MCF 10A (cell line): ENCODE data around the gene PIWIL4. TPM values are rescaled to one million over a fixed set of nuclear protein-coding genes. Genes with fewer than 3 reads are reported as not detected.

Experiments used
- BruUV-seq: library from RNA; stranded (reverse); fragments of 400-500 nt; replicated peaks from 2 replicates; lab custom pipeline; 2021; lab: Mats Ljungman, UMichigan
- CTCF ChIA-PET: fragments of 300-600 bp; sonication (Branson Sonifier 250); formaldehyde crosslinking; extraction: SDS; loops from one replicate; lab custom pipeline; 2021; ENCODE audit warnings: antibody characterized with exemption, inconsistent platforms; lab: Yijun Ruan, JAX
- POLR2A ChIA-PET: fragments of 300-600, 350-650 bp; sonication (Branson Sonifier 250); formaldehyde crosslinking; extraction: SDS; loops from one replicate; lab custom pipeline; 2020; ENCODE audit warnings: antibody characterized with exemption, inconsistent platforms; lab: Yijun Ruan, JAX
- DNase-seq: peaks from one replicate; pipeline ENCODE4 v3.0.0-alpha.2; 2018; ENCODE audit not compliant: unreplicated experiment
- H3K27ac Mint-ChIP-seq: one replicate; pipeline ENCODE4 v1.8.0; 2022; ENCODE audit warnings: mild to moderate bottlenecking, low read depth, mixed read lengths; ENCODE audit not compliant: unreplicated experiment
- H3K27me3 Mint-ChIP-seq: one replicate; pipeline ENCODE4 v1.8.0; 2022; ENCODE audit warnings: mixed read lengths; ENCODE audit not compliant: insufficient read depth, unreplicated experiment
- H3K36me3 Mint-ChIP-seq: one replicate; pipeline ENCODE4 v1.8.0; 2022; ENCODE audit warnings: mild to moderate bottlenecking, moderate library complexity, mixed read lengths; ENCODE audit not compliant: insufficient read depth, unreplicated experiment
- H3K4me1 Mint-ChIP-seq: one replicate; pipeline ENCODE4 v1.8.0; 2022; ENCODE audit warnings: mixed read lengths; ENCODE audit not compliant: insufficient read depth, unreplicated experiment
- H3K4me3 Mint-ChIP-seq: one replicate; pipeline ENCODE4 v1.8.0; 2022; ENCODE audit warnings: mild to moderate bottlenecking, moderate library complexity, mixed read lengths; ENCODE audit not compliant: unreplicated experiment
- H3K9me3 Mint-ChIP-seq: one replicate; pipeline ENCODE4 v1.8.0; 2022; ENCODE audit warnings: mixed read lengths; ENCODE audit not compliant: unreplicated experiment
- CTCF ChIP-seq: fragments of 200-600 bp; IDR thresholded peaks from one replicate; pipeline ENCODE4 v1.8.0; 2022; ENCODE audit warnings: antibody characterized with exemption, mild to moderate bottlenecking; ENCODE audit not compliant: unreplicated experiment
- intact Hi-C: fragments of 100-400 bp; cut with micrococcal nuclease; formaldehyde crosslinking; loops from 2 replicates; pipeline ENCODE4 v1.14.1; 2022
- total RNA-seq: library from RNA; stranded (reverse); gene quantifications from 2 replicates; pipeline ENCODE4 v1.2.3, GENCODE V29; 2022

Gene PIWIL4
- total RNA-seq, 1 experiment from 2014 or later = not detected

- no peaks in the 10 kb centered on the region for H3K9me3 Mint-ChIP-seq
- TF ChIP-seq CTCF = no peak
- H3K4me3 Mint-ChIP-seq = no peak overlapping the region
- POLR2A ChIA-PET = interaction anchor here (1.2 kb wide), 1 partner anchor 133 kb away, joined by 3 read pairs; no protein-coding TSS in a partner anchor
- no peaks in the 10 kb centered on the region for H3K27me3 Mint-ChIP-seq
- H3K4me1 Mint-ChIP-seq = peaks cover 17% of the 10 kb centered on the region
- no TSS peak for BruUV-seq
- no peak overlapping the region for H3K27ac Mint-ChIP-seq
- no peaks in the 10 kb centered on the region for H3K36me3 Mint-ChIP-seq
- CTCF ChIA-PET = interaction anchor here (0.6 to 3.6 kb wide), 4 partner anchors 9 to 70 kb away, joined by 3 to 18 read pairs (median 3); no protein-coding TSS in a partner anchor
- no peak for DNase-seq
- intact Hi-C loops = no loop called here
Observed at GRCh38 chr11:94636388-94636949, 69.3 kb downstream of the PIWIL4 start.

- intact Hi-C loops = no loop called here
- Mint-ChIP-seq H3K4me1 (peaks cover 17% of the 10 kb centered on the region), H3K4me3 (peak overlapping the region; percentile 49), H3K36me3 (no peaks in the 10 kb centered on the region), H3K27ac (peak overlapping the region; percentile 76), H3K27me3 (no peaks in the 10 kb centered on the region), H3K9me3 (no peaks in the 10 kb centered on the region)
- ChIA-PET CTCF (interaction anchor here (1.4 to 3.6 kb wide), 2 partner anchors 15 to 103 kb away, joined by 4 to 18 read pairs; no protein-coding TSS in a partner anchor), POLR2A (interaction anchor here (0.6 to 1.5 kb wide), 5 partner anchors 56 to 341 kb away, joined by 3 to 7 read pairs (median 3); no protein-coding TSS in a partner anchor)
- BruUV-seq = no TSS peak
- no peak for TF ChIP-seq CTCF
- DNase-seq = no peak
Observed at GRCh38 chr11:94638301-94638901, 71.2 kb downstream of the PIWIL4 start.

- POLR2A ChIA-PET = interaction anchor here (0.6 to 1.5 kb wide), 4 partner anchors 62 to 341 kb away, joined by 3 to 7 read pairs (median 3); no protein-coding TSS in a partner anchor
- Mint-ChIP-seq H3K27me3 (no peaks in the 10 kb centered on the region), H3K9me3 (no peaks in the 10 kb centered on the region), H3K36me3 (no peaks in the 10 kb centered on the region), H3K4me1 (peaks cover 17% of the 10 kb centered on the region), H3K27ac (peak overlapping the region; percentile 76), H3K4me3 (peak overlapping the region; percentile 49)
- peak; percentile 41 for DNase-seq
- CTCF ChIA-PET = interaction anchor here (1.4 to 3.6 kb wide), 2 partner anchors 16 to 103 kb away, joined by 4 to 18 read pairs; no protein-coding TSS in a partner anchor
- TF ChIP-seq CTCF = no peak
- no TSS peak for BruUV-seq
- intact Hi-C loops = no loop called here
Observed at GRCh38 chr11:94638902-94639373, 71.8 kb downstream of the PIWIL4 start.
